Tibial nerve (tissue), 4 donors: ENCODE results near the gene RFPL2. TPM values are rescaled to one million over a fixed set of nuclear protein-coding genes. Genes with fewer than 3 reads are reported as not detected.

Experiments used
- DNase-seq, 2 donors: peaks; one replicate each; pipeline ENCODE4 v3.0.0-alpha.2; 2019; ENCODE audit warnings: low spot score in 2 of 2
- H3K27ac ChIP-seq, 4 donors: fragments of 200-600 bp; sonication (generic) in 3 of 4; one replicate each; pipeline ENCODE4 v1.5.1; 2017 to 2019; ENCODE audit warnings: mild to moderate bottlenecking in 1 of 4
- H3K27me3 ChIP-seq, 2 donors: fragments of 200-600 bp; sonication (generic) in 1 of 2; one replicate each; pipeline versions ENCODE4 v1.5.1 to v1.6.0; 2017 to 2019
- H3K36me3 ChIP-seq, 3 donors: fragments of 200-600 bp; sonication (generic); one replicate each; pipeline ENCODE4 v1.5.1; 2018 to 2019
- H3K4me1 ChIP-seq, 4 donors: fragments of 200-600 bp; sonication (generic) in 3 of 4; one replicate each; pipeline ENCODE4 v1.5.1; 2017 to 2019
- H3K4me3 ChIP-seq, 4 donors: fragments of 200-600 bp; sonication (generic) in 3 of 4; one replicate each; pipeline ENCODE4 v1.5.1; 2017 to 2019; ENCODE audit warnings: mild to moderate bottlenecking in 1 of 4, moderate library complexity in 1 of 4
- H3K9me3 ChIP-seq, 4 donors: fragments of 200-600 bp; sonication (generic) in 3 of 4; one replicate each; pipeline ENCODE4 v1.5.1; 2017 to 2019
- CTCF ChIP-seq, 5 experiments: fragments of 200-600 bp in 3 of 5; fragments of 450-650 bp in 2 of 5; sonication (generic) in 3 of 5; IDR thresholded peaks; one replicate each; pipeline ENCODE4 v1.5.1; 2016 to 2019; ENCODE audit warnings: antibody characterized with exemption in 5 of 5, mild to moderate bottlenecking in 3 of 5, moderate library complexity in 2 of 5
- EP300 ChIP-seq, 2 donors: sonication (generic); formaldehyde crosslinking; IDR thresholded peaks; one replicate each; pipeline ENCODE4 v1.6.1; 2017; ENCODE audit warnings: antibody characterized with exemption in 2 of 2, mild to moderate bottlenecking in 1 of 2
- POLR2A ChIP-seq, 2 donors: fragments of 450-650 bp; IDR thresholded peaks; one replicate each; pipeline ENCODE4 v1.6.1; 2017; ENCODE audit warnings: antibody characterized with exemption in 2 of 2, mild to moderate bottlenecking in 2 of 2, moderate library complexity in 2 of 2
- WGBS, 2 donors: methylation state at CpG; one replicate each; pipeline ENCODE4 v1.1.5; 2018; 5-methylcytosine and 5-hydroxymethylcytosine counted together
- total RNA-seq, 4 donors: library from RNA; depleted of rRNA; stranded (reverse); fragments of >200 nt; gene quantifications; one replicate each; pipeline ENCODE4 v1.1.0, GENCODE V29; 2016

The RFPL2 gene
- total RNA-seq, 4 donors from 2014 or later, result not detected

- Histone ChIP-seq H3K27me3 (no peaks in the 10 kb centered on the region), H3K9me3 (no peaks in the 10 kb centered on the region), H3K36me3 (no peaks in the 10 kb centered on the region), H3K4me1 (no peaks in the 10 kb centered on the region), H3K27ac (no peak overlapping the region), H3K4me3 (no peak overlapping the region)
- no peak for DNase-seq
- no peak for TF ChIP-seq EP300 (IDR thresholded peaks at IDR 0.05)
- TF ChIP-seq POLR2A (IDR thresholded peaks at IDR 0.05), result no peak
- no peak for TF ChIP-seq CTCF (IDR thresholded peaks at IDR 0.05)
- 81 to 88% methylated on average over 2 of the region's 2 CpGs for WGBS, 2 donors
These were observed 12.6 kb upstream of the RFPL2 start for GRCh38 chr22:32217465-32217864.

- TF ChIP-seq POLR2A (IDR thresholded peaks at IDR 0.05) (no peak), EP300 (IDR thresholded peaks at IDR 0.05) (no peak), CTCF (IDR thresholded peaks at IDR 0.05) (no peak)
- Histone ChIP-seq H3K27ac (no peak overlapping the region), H3K36me3 (no peaks in the 10 kb centered on the region), H3K27me3 (no peaks in the 10 kb centered on the region), H3K4me3 (no peak overlapping the region), H3K9me3 (no peaks in the 10 kb centered on the region), H3K4me1 (no peaks in the 10 kb centered on the region)
- 82% methylated on average over 10 of the region's 10 CpGs for WGBS, 2 donors
- DNase-seq, result no peak
These were observed 12.0 kb upstream of the RFPL2 start for GRCh38 chr22:32216911-32217310.

GRCh38 chr22:32211011-32211410 is 6.1 kb upstream of the RFPL2 start:
- TF ChIP-seq POLR2A (IDR thresholded peaks at IDR 0.05) (no peak), CTCF (IDR thresholded peaks at IDR 0.05) (no peak), EP300 (IDR thresholded peaks at IDR 0.05) (no peak)
- H3K9me3 ChIP-seq, result no peaks in the 10 kb centered on the region
- H3K27ac ChIP-seq, result no peak overlapping the region
- no peak overlapping the region for H3K4me3 ChIP-seq
- 72 to 73% methylated on average over 7 of the region's 7 CpGs for WGBS, 2 donors
- H3K4me1 ChIP-seq, result no peaks in the 10 kb centered on the region
- H3K36me3 ChIP-seq, result no peaks in the 10 kb centered on the region
- no peak for DNase-seq
- no peaks in the 10 kb centered on the region for H3K27me3 ChIP-seq

- Histone ChIP-seq H3K27me3 (peaks cover 0 to 13% of the 10 kb centered on the region in 2 donors), H3K9me3 (no peaks in the 10 kb centered on the region), H3K4me3 (no peak overlapping the region), H3K36me3 (no peaks in the 10 kb centered on the region), H3K27ac (no peak overlapping the region), H3K4me1 (peaks cover 0 to 5% (median 0%) of the 10 kb centered on the region in 4 donors)
- no peak for DNase-seq
- WGBS, 2 donors, result 80 to 81% methylated on average over 3 of the region's 3 CpGs
- TF ChIP-seq CTCF (IDR thresholded peaks at IDR 0.05), result no peak
- no peak for TF ChIP-seq EP300 (IDR thresholded peaks at IDR 0.05)
- TF ChIP-seq POLR2A (IDR thresholded peaks at IDR 0.05), result no peak
These were observed 3.8 kb upstream of the RFPL2 start for GRCh38 chr22:32208681-32209080.

GRCh38 chr22:32207971-32208480 is 3.2 kb upstream of the RFPL2 start:
- H3K36me3 ChIP-seq, result no peaks in the 10 kb centered on the region
- no peak overlapping the region for H3K4me3 ChIP-seq
- H3K9me3 ChIP-seq, result no peaks in the 10 kb centered on the region
- H3K4me1 ChIP-seq, result peaks cover 0 to 11% (median 0%) of the 10 kb centered on the region in 4 donors
- peaks cover 0 to 19% of the 10 kb centered on the region in 2 donors for H3K27me3 ChIP-seq
- 84 to 91% methylated on average over 4 of the region's 4 CpGs for WGBS, 2 donors
- no peak for TF ChIP-seq POLR2A (IDR thresholded peaks at IDR 0.05)
- no peak for TF ChIP-seq EP300 (IDR thresholded peaks at IDR 0.05)
- TF ChIP-seq CTCF (IDR thresholded peaks at IDR 0.05), result no peak
- no peak for DNase-seq
- H3K27ac ChIP-seq, result no peak overlapping the region
